Measurements from ENCODE around the gene PDGFA.

The PDGFA gene

GRCh38 chr7:522071-522950 lies 2.7 kb upstream of the PDGFA start:
- no peaks in the 10 kb centered on the region for H3K36me3 ChIP-seq (ENCODE audit: control insufficient read depth, low read length)
- H3K27me3 ChIP-seq (ENCODE audit: control insufficient read depth, low read length): peaks cover 44% of the 10 kb centered on the region
- no peaks in the 10 kb centered on the region for H3K9me2 ChIP-seq (replicated peaks; ENCODE audit: control insufficient read depth, low read length)
- H4K20me1 ChIP-seq (ENCODE audit: control insufficient read depth, insufficient read depth, low read depth, low read length): 0 out of 2 replicates have a peak, but pooled peaks cover 4% of the 10 kb centered on the region
- no peak overlapping the region for H3K27ac ChIP-seq (ENCODE audit: low read depth, low read length)
- peaks cover 15% of the 10 kb centered on the region for H3K4me1 ChIP-seq (ENCODE audit: control insufficient read depth, low read length)
- H3K9me3 ChIP-seq (ENCODE audit: control insufficient read depth, insufficient read depth, low read length): no peaks in the 10 kb centered on the region
- TF ChIP-seq EZH2phosphoT487 (IDR thresholded peaks at IDR 0.05; ENCODE audit: borderline replicate concordance, low read length) (peak; percentile 96), CTCF (IDR thresholded peaks at IDR 0.05; ENCODE audit: low read depth, low read length, poor library complexity, severe bottlenecking) (no peak)
- H3K4me3 ChIP-seq (ENCODE audit: low read length): peak overlapping the region; percentile 40
- H3K4me2 ChIP-seq (ENCODE audit: low read length): peak overlapping the region; percentile 62
- H3K79me2 ChIP-seq (ENCODE audit: control insufficient read depth, low read length): no peaks in the 10 kb centered on the region
- H3F3A ChIP-seq (ENCODE audit: control insufficient read depth, insufficient read depth): no peaks in the 10 kb centered on the region

GRCh38 chr7:521221-522070 lies 1.8 kb upstream of the PDGFA start:
- TF ChIP-seq EZH2phosphoT487 (IDR thresholded peaks at IDR 0.05; ENCODE audit: borderline replicate concordance, low read length): no peak
- Histone ChIP-seq H3F3A (ENCODE audit: control insufficient read depth, insufficient read depth) (no peaks in the 10 kb centered on the region), H4K20me1 (ENCODE audit: control insufficient read depth, insufficient read depth, low read depth, low read length) (0 out of 2 replicates have a peak, but pooled peaks cover 4% of the 10 kb centered on the region), H3K4me1 (ENCODE audit: control insufficient read depth, low read length) (peaks cover 15% of the 10 kb centered on the region), H3K36me3 (ENCODE audit: control insufficient read depth, low read length) (no peaks in the 10 kb centered on the region), H3K9me2 (replicated peaks; ENCODE audit: control insufficient read depth, low read length) (no peaks in the 10 kb centered on the region), H3K27ac (ENCODE audit: low read depth, low read length) (no peak overlapping the region), H3K79me2 (ENCODE audit: control insufficient read depth, low read length) (no peaks in the 10 kb centered on the region), H3K4me3 (ENCODE audit: low read length) (peak overlapping the region; percentile 40), H3K9me3 (ENCODE audit: control insufficient read depth, insufficient read depth, low read length) (no peaks in the 10 kb centered on the region), H3K27me3 (ENCODE audit: control insufficient read depth, low read length) (peaks cover 44% of the 10 kb centered on the region), H3K4me2 (ENCODE audit: low read length) (peak overlapping the region; percentile 62)

- Histone ChIP-seq H3K9me2 (replicated peaks; ENCODE audit: control insufficient read depth, low read length) (no peaks in the 10 kb centered on the region), H3K4me2 (ENCODE audit: low read length) (no peak overlapping the region), H3K36me3 (ENCODE audit: control insufficient read depth, low read length) (no peaks in the 10 kb centered on the region), H3K9me3 (ENCODE audit: control insufficient read depth, insufficient read depth, low read length) (no peaks in the 10 kb centered on the region), H3K27me3 (ENCODE audit: control insufficient read depth, low read length) (peaks cover 48% of the 10 kb centered on the region), H3K4me3 (ENCODE audit: low read length) (no peak overlapping the region), H4K20me1 (ENCODE audit: control insufficient read depth, insufficient read depth, low read depth, low read length) (0 out of 2 replicates have a peak, but pooled peaks cover 4% of the 10 kb centered on the region), H3K4me1 (ENCODE audit: control insufficient read depth, low read length) (peaks cover 15% of the 10 kb centered on the region), H3F3A (ENCODE audit: control insufficient read depth, insufficient read depth) (no peaks in the 10 kb centered on the region), H3K79me2 (ENCODE audit: control insufficient read depth, low read length) (no peaks in the 10 kb centered on the region), H3K27ac (ENCODE audit: low read depth, low read length) (no peak overlapping the region)
- TF ChIP-seq CTCF (IDR thresholded peaks at IDR 0.05; ENCODE audit: low read depth, low read length, poor library complexity, severe bottlenecking) (no peak), EZH2phosphoT487 (IDR thresholded peaks at IDR 0.05; ENCODE audit: borderline replicate concordance, low read length) (no peak)
Measured at GRCh38 chr7:520503-521161, 986 bp upstream of the PDGFA start.

All from DOHH2 (cell line).